GM23338 (cell line): Measurements from ENCODE around the gene TREML2.

Experiments
- CREB1 ChIP-seq: fragments of 250-450 bp; sonication (Bioruptor Pico); IDR thresholded peaks from 2 replicates; pipeline ENCODE4 v1.5.0; 2020; ENCODE audit warnings: low read depth, mild to moderate bottlenecking, moderate library complexity
- CTCF ChIP-seq, 2 experiments: fragments of 200-600 bp in 1 of 2; sonication (generic) in 1 of 2; conservative IDR thresholded peaks; 2 replicates each; pipeline versions ENCODE4 v1.5.1 to v1.6.1; 2016 to 2017; ENCODE audit warnings: antibody characterized with exemption in 2 of 2, low read depth in 2 of 2, mild to moderate bottlenecking in 2 of 2, moderate library complexity in 1 of 2
- ETS1 ChIP-seq: IDR thresholded peaks from 2 replicates; pipeline ENCODE4 v1.6.1; 2016; ENCODE audit warnings: antibody characterized with exemption
- EZH2 ChIP-seq: fragments of 200-600 bp; sonication (generic); IDR thresholded peaks from one replicate; pipeline ENCODE4 v1.8.0; 2017; ENCODE audit warnings: antibody characterized with exemption, mild to moderate bottlenecking, low read depth; ENCODE audit not compliant: unreplicated experiment
- EZH2phosphoT487 ChIP-seq: fragments of 200-600 bp; sonication (generic); IDR thresholded peaks from one replicate; pipeline ENCODE4 v1.8.1; 2018; ENCODE audit warnings: antibody characterized with exemption; ENCODE audit not compliant: unreplicated experiment
- JUNB ChIP-seq: IDR thresholded peaks from one replicate; pipeline ENCODE4 v1.6.1; 2016; ENCODE audit warnings: antibody characterized with exemption; ENCODE audit not compliant: unreplicated experiment
- POLR2AphosphoS5 ChIP-seq: IDR thresholded peaks from 2 replicates; pipeline ENCODE4 v1.6.1; 2016; ENCODE audit warnings: antibody characterized with exemption, low read depth

- TF ChIP-seq ETS1 (no peak), CTCF (conservative IDR thresholded peaks at IDR 0.05; ENCODE audit: low read depth in 2 of 2) (no peak), JUNB (no peak), POLR2AphosphoS5 (no peak), EZH2 (no peak), CREB1 (CRISPR knock-in tag) (no peak), EZH2phosphoT487 (no peak)
These were observed 8.8 kb upstream of the TREML2 start for GRCh38 chr6:41209547-41210320.
